ENCODE data around the gene ERC2.

ERC2 gene

DNA sequence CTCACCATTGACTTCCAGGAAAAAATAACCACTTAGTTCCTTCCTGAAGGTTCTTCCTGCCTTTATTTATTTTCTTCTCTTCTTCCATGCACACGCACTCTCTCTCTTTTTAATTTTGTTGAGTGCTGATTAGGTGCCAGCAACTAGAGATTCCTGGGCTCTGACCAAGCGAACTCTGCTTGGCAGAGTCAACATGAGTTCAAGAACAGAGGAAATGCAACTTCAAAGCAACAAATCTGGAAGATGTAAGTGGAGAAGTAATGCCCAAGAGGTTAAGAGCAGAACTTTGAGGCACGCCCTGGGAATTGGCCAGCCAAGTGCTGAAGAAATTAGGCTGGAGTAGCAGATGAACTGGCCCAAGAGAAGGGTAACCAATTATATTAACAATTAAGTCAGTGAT lies 8.5 kb downstream of the ERC2 start:
- CTCF ChIA-PET = no interaction called here
- Mint-ChIP-seq H3K4me3 (no peak overlapping the region), H3K27me3 (peaks cover 20% of the 10 kb centered on the region), H3K27ac (no peak overlapping the region), H3K9me3 (no peaks in the 10 kb centered on the region), H3K4me1 (no peaks in the 10 kb centered on the region), H3K36me3 (no peaks in the 10 kb centered on the region)
- DNase-seq = no peak

DNA sequence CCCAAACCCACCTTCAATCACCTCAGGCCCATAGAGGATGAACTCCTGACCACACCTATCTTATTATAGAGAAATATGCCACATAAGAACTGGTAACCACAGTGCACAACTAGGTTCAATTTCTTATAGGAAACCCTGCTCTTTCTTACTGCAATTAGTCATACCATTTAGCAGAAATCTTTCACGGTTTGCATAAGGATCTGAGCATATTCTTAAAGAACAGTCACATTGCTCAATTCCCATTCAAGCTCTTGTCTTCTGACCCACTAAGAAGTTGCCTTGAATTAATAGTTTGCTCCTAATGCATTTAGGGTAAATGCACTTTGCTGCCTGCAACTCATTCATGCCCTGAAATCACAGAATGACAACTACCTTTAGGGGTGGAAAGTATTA lies 9.2 kb downstream of the ERC2 start:
- no peak overlapping the region for H3K4me3 Mint-ChIP-seq
- CTCF ChIA-PET = no interaction called here
- H3K4me1 Mint-ChIP-seq = no peaks in the 10 kb centered on the region
- no peaks in the 10 kb centered on the region for H3K36me3 Mint-ChIP-seq
- no peaks in the 10 kb centered on the region for H3K9me3 Mint-ChIP-seq
- H3K27me3 Mint-ChIP-seq = peaks cover 14% of the 10 kb centered on the region
- no peak for DNase-seq
- H3K27ac Mint-ChIP-seq = no peak overlapping the region

DNA sequence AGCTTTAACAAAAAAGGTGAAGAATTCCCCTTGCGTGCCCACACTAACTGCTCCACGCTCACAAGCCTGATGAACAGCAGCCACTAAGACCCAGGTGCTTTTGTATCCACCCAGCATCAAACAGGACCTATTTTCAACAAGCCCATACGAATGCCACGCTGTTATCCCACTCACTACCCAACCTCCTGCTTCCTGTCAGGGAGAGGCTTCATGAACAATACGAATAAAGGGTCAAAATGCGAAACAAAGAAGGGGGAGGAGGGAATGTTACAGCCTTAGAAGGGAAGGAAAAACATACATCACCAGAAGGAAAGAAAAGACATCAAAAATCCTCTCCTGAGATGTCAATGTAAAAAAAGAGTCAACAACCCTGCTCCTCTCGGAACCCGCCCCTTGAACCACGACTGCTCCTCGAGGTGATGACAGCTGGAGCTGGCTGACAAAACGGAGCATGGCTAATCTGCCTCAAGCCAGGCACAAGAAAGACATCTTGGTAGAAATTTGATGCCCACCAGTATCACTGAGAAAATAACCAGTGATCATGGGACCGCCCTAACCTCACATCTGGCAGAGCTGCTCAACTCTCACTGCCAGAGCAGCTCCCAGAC lies 9.7 kb downstream of the ERC2 start:
- Mint-ChIP-seq H3K4me1 (no peaks in the 10 kb centered on the region), H3K27me3 (peaks cover 13% of the 10 kb centered on the region), H3K36me3 (no peaks in the 10 kb centered on the region), H3K9me3 (no peaks in the 10 kb centered on the region), H3K27ac (no peak overlapping the region), H3K4me3 (no peak overlapping the region)
- DNase-seq = no peak
- CTCF ChIA-PET = no interaction called here

DNA sequence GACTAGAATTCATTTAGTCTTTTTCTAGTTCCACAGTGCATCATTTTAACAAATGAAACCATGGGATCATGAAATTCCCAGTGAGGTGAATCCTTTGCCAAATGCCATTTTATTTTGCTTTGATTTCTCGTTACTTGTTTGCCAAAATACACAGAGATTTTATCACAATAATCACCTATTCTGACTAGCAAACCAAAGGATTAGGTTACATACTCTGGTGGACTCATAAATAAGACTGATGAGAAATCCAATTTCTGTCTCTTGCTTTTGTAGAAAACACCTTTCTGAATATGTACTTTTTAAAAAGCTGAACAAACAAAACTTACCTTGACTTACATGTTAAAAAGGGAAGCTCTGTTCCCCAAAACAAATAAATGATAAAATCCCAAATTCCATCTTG lies 12.2 kb downstream of the ERC2 start:
- Mint-ChIP-seq H3K36me3 (no peaks in the 10 kb centered on the region), H3K27me3 (peaks cover 5% of the 10 kb centered on the region), H3K27ac (no peak overlapping the region), H3K4me1 (no peaks in the 10 kb centered on the region), H3K9me3 (no peaks in the 10 kb centered on the region), H3K4me3 (no peak overlapping the region)
- no peak for DNase-seq
- CTCF ChIA-PET = interaction anchor here (1.3 kb wide), 1 partner anchor 8 kb away, joined by 5 read pairs; no protein-coding TSS in a partner anchor

DNA sequence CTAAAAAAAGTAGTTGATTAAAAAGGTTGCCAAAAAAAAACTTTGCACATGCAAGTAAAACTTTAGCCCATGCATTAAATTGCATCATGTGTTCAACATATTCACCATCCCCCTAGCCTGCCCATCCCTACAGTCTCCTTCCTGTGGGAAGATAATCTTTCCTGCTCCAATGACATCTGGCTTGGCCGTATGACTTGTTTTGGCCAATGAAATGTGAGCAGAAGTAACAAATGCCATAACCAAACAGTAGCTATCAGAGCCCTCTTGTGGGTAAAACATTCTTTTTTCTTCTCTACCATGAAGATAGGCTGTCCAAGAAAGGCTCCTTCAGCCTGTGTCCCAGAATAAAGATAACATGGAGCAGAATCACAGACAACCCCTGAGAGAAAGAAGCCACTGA lies 15.3 kb downstream of the ERC2 start:
- no peak overlapping the region for H3K27ac Mint-ChIP-seq
- H3K27me3 Mint-ChIP-seq = peaks cover 5% of the 10 kb centered on the region
- no peaks in the 10 kb centered on the region for H3K36me3 Mint-ChIP-seq
- no peaks in the 10 kb centered on the region for H3K4me1 Mint-ChIP-seq
- no peak for DNase-seq
- no peaks in the 10 kb centered on the region for H3K9me3 Mint-ChIP-seq
- no peak overlapping the region for H3K4me3 Mint-ChIP-seq
- CTCF ChIA-PET = no interaction called here

DNA sequence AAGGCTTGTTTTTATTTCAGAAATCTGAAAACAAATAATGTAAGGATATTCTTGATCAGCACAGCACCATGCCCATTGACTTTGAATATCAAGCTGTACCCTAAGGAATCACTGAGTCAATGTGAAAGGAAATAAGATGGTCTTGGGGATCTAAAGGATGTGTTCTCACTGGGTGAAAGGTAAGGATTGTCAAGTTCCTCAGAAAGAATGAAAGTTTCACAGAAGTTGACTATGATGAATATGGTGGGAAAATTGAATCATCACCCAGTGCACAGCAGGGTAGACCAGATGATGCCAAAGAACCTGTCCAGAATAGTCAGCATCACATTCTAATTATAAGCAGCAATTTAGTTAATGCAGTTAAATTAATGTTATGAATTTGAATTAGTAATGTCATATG lies 16.2 kb downstream of the ERC2 start:
- no peak overlapping the region for H3K4me3 Mint-ChIP-seq

DNA sequence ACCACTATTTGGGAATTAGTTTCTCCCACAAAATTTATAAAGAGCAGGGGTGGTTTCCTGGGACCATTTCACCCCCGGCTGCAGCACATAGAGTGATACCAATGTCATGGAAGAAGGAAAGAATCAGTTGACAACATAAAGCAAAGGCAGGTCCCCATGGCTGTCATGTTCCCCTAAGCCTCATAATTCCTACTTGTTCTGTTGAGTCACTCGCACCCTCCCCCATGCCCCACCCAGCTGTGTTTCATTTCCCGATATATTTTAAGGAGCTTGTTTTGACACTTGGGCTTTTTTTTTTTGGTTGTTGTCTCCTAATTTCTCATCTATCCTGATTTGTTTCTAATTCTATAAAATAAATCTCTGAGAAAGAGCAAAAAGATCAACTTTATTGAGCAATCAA lies 24.9 kb downstream of the ERC2 start:
- CTCF ChIA-PET = interaction anchor here (1.5 kb wide), 1 partner anchor 96 kb away, joined by 4 read pairs; no protein-coding TSS in a partner anchor
- H3K4me1 Mint-ChIP-seq = no peaks in the 10 kb centered on the region
- H3K9me3 Mint-ChIP-seq = peaks cover 3% of the 10 kb centered on the region
- no peak overlapping the region for H3K4me3 Mint-ChIP-seq
- H3K36me3 Mint-ChIP-seq = no peaks in the 10 kb centered on the region
- H3K27me3 Mint-ChIP-seq = no peaks in the 10 kb centered on the region
- no peak for DNase-seq
- H3K27ac Mint-ChIP-seq = no peak overlapping the region

More for the DNA sequence above, 16.2 kb downstream of the ERC2 start:
- H3K27me3 Mint-ChIP-seq = no peaks in the 10 kb centered on the region
- CTCF ChIA-PET = no interaction called here
- H3K27ac Mint-ChIP-seq = no peak overlapping the region
- no peaks in the 10 kb centered on the region for H3K4me1 Mint-ChIP-seq
- H3K36me3 Mint-ChIP-seq = no peaks in the 10 kb centered on the region
- DNase-seq = no peak
- no peaks in the 10 kb centered on the region for H3K9me3 Mint-ChIP-seq

DNA sequence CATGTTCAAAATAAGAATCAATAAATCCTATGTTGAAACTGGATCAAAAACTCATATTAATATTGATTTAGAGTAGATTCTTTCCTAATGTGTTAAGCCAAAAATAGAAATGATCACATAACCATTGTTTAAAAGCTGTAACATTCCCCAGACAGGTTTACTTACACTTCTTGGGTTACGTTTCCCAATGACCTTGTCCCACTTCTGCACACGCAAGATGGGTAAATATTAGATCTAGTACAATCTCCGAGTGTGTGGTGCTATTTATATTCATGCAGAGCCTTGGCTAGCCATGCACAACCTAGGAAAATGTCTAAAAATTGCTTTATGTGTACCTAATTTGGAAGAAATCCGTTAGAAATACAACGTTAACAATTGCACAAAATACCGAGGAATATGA lies 39.6 kb downstream of the ERC2 start:
- no peaks in the 10 kb centered on the region for H3K27me3 Mint-ChIP-seq
- H3K27ac Mint-ChIP-seq = no peak overlapping the region
- no peaks in the 10 kb centered on the region for H3K4me1 Mint-ChIP-seq
- no peak for DNase-seq
- CTCF ChIA-PET = no interaction called here
- H3K36me3 Mint-ChIP-seq = no peaks in the 10 kb centered on the region
- H3K4me3 Mint-ChIP-seq = no peak overlapping the region
- H3K9me3 Mint-ChIP-seq = no peaks in the 10 kb centered on the region

DNA sequence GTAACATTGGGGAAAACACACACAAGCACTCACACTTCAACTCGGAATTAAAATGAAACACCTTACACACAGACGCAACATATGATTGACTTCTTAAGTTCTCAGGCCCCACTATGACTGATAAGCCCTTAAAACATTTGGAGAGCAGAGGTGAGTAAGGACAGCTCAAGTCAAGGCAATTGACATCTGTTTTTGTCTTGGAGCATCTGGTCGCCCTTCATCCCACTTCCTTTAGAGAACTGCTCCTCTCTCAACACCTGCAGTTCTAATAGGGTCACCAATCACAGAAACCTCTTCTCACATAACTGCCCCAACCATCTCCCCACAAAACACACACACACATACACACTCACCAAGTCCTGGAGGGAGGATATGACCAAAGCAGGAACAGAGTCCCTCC lies 43.4 kb downstream of the ERC2 start:
- Mint-ChIP-seq H3K9me3 (no peaks in the 10 kb centered on the region), H3K36me3 (no peaks in the 10 kb centered on the region), H3K27ac (no peak overlapping the region), H3K27me3 (no peaks in the 10 kb centered on the region), H3K4me1 (no peaks in the 10 kb centered on the region), H3K4me3 (no peak overlapping the region)
- CTCF ChIA-PET = no interaction called here
- no peak for DNase-seq

DNA sequence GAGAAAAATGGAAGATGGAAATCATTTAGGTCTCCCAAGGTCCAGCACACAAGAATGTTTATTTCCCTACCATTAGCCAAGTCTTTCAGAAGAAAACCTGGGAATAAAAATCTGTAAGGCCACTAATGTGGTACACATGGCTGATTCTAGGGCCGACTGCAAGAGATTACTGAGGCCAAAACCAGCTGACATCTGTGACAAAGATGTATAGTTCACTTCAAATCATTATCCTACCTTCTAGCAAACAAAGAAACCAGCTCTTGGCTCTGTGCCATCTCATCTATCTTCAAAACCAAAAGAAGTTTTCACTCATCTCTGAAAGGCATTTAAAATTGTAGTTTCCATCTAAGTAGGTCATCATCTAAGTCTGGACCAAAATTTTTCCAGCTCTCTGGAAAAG lies 43.9 kb downstream of the ERC2 start:
- Mint-ChIP-seq H3K4me1 (no peaks in the 10 kb centered on the region), H3K27ac (no peak overlapping the region), H3K9me3 (no peaks in the 10 kb centered on the region), H3K27me3 (no peaks in the 10 kb centered on the region), H3K36me3 (no peaks in the 10 kb centered on the region), H3K4me3 (no peak overlapping the region)
- no peak for DNase-seq
- CTCF ChIA-PET = interaction anchor here (1.0 kb wide), 1 partner anchor 21 kb away, joined by 4 read pairs; no protein-coding TSS in a partner anchor

DNA sequence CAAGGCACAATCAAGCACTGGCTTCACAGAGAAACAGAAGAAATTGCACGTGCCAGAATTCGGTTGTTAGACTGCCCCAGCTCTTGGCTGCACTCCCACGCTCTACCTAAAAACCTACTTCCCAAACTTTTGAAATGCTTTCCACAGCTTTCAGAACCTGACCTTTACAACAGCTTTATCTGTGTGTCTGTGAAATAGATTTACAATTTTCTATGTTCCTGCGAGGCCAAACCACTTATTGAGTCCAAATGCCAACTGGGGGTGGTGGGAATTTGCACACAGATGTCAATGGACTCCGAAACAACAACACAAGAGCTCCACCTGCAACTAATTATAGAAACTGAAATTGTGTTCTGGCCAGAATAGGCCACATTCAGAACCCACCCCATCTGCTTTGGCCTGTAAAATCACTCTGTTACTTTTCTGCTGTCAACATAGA lies 44.6 kb downstream of the ERC2 start:
- CTCF ChIA-PET = interaction anchor here (1.0 kb wide), 1 partner anchor 21 kb away, joined by 4 read pairs; no protein-coding TSS in a partner anchor
- Mint-ChIP-seq H3K27ac (no peak overlapping the region), H3K36me3 (no peaks in the 10 kb centered on the region), H3K27me3 (no peaks in the 10 kb centered on the region), H3K4me1 (no peaks in the 10 kb centered on the region), H3K9me3 (no peaks in the 10 kb centered on the region), H3K4me3 (no peak overlapping the region)
- no peak for DNase-seq

DNA sequence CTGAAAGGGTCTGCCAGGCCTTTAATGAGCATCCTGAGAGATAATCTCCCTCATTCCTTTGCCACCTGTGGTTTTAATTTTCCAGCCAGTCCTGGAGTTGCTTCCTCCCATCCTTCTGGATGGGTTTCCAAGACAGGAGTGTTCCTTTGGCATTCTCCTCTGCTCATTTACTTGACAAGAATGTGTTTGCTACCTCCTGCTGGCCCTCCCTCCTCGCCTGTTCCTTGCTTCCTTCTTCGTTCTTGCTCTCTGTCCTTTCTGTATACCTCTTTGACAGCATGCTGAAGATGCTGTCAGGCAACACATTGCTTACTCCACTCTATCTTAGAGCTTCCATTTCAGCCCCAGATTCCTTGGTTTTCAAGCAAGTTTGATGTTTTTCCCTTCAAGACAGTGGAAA lies 46.0 kb downstream of the ERC2 start:
- Mint-ChIP-seq H3K27me3 (no peaks in the 10 kb centered on the region), H3K4me1 (no peaks in the 10 kb centered on the region), H3K4me3 (no peak overlapping the region), H3K27ac (no peak overlapping the region), H3K36me3 (no peaks in the 10 kb centered on the region), H3K9me3 (no peaks in the 10 kb centered on the region)
- CTCF ChIA-PET = no interaction called here
- DNase-seq = no peak

DNA sequence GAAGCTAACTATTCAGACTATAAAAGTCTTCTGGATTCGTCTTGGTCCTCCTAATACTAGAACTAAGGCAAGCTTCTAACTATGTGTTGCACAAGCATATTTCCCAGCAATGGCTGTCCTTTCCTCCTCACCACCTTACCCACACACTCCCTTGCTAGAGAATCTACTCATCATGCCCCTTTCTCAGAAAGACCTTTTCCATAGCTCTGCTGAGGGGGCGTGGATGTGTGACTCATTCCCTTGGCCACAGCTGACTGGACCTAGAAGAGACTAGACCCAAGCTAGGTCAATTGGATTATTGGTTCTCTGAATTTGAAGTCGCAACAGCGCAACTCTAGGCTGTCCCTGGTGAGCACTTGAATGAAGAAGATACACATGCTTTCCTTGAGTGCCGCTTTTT lies 47.1 kb downstream of the ERC2 start:
- no peaks in the 10 kb centered on the region for H3K36me3 Mint-ChIP-seq
- no peak overlapping the region for H3K27ac Mint-ChIP-seq
- CTCF ChIA-PET = no interaction called here
- H3K4me3 Mint-ChIP-seq = no peak overlapping the region
- H3K9me3 Mint-ChIP-seq = no peaks in the 10 kb centered on the region
- no peaks in the 10 kb centered on the region for H3K4me1 Mint-ChIP-seq
- no peaks in the 10 kb centered on the region for H3K27me3 Mint-ChIP-seq
- DNase-seq = no peak

DNA sequence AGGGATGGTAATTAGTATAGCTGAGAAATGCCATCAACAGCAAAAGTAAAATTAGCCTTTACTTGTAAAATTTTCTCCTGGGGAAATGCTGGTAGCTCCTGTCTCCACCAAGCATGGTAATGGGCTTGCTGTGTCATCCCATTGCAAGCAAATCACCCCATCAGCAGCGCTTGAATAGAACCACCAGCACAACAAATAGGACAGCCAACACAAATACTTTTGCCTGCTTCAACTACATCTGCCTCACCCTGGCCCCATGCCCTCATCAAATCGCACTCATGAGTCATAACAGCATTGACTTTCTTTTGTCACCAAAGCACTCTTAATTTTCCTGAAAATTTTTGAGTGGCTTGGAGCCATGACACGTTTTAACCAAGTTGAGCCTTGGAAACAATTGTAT lies 52.6 kb downstream of the ERC2 start:
- Mint-ChIP-seq H3K4me3 (no peak overlapping the region), H3K27me3 (no peaks in the 10 kb centered on the region), H3K27ac (no peak overlapping the region), H3K36me3 (no peaks in the 10 kb centered on the region), H3K9me3 (no peaks in the 10 kb centered on the region), H3K4me1 (no peaks in the 10 kb centered on the region)
- no peak for DNase-seq
- CTCF ChIA-PET = no interaction called here

DNA sequence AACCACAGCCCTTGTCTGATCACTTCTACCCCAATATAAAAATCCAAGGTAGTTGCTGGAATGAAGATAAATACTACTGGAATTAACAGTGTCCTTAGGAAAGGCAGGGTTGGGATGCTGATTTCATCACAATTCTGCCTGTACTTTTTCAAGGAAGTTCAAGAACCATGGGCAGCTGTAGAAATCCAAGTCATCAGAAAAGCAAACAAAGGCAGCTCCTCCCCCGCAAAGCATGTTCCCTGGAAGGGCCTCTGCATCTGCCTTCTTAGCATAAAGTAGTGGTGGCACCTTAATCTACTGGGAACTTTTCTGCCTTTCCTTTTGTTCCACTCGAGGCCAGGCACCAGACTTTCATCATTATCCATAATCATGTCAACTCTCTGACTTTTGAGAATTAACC lies 54.4 kb downstream of the ERC2 start:
- Mint-ChIP-seq H3K4me3 (no peak overlapping the region), H3K9me3 (no peaks in the 10 kb centered on the region), H3K36me3 (no peaks in the 10 kb centered on the region), H3K27me3 (peaks cover 1% of the 10 kb centered on the region), H3K4me1 (no peaks in the 10 kb centered on the region), H3K27ac (no peak overlapping the region)
- no peak for DNase-seq
- CTCF ChIA-PET = no interaction called here

DNA sequence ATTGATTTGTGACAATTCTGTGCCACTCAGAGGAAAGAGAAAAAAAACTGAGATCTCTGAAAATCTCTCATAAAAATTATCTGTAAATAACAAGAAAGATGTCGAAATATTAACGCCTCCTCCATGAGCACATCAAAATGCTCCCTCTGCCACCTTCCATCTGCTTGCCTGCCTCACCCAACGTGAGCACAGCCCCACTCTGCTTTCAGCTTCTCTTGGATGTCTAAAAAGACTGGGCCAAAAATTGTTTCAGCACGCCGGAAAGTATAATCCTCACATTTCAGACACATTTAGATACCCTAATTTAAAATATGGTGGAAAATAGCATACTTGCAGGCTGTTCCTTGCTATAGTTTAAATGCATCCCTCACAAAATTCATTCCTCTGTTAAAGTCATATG lies 57.1 kb downstream of the ERC2 start:
- no peak for DNase-seq
- peaks cover 4% of the 10 kb centered on the region for H3K27me3 Mint-ChIP-seq
- no peaks in the 10 kb centered on the region for H3K36me3 Mint-ChIP-seq
- H3K4me3 Mint-ChIP-seq = no peak overlapping the region
- CTCF ChIA-PET = no interaction called here
- no peaks in the 10 kb centered on the region for H3K4me1 Mint-ChIP-seq
- no peak overlapping the region for H3K27ac Mint-ChIP-seq
- no peaks in the 10 kb centered on the region for H3K9me3 Mint-ChIP-seq

All from activated naive CD4-positive, alpha-beta T cell treated with anti-CD3 and anti-CD28 coated beads, Interleukin-2, amount 10 ng/mL, durations not matched to agents 7 days and 5 days (primary cell).